NCI-H2227 (cell line): Measurements from ENCODE around the gene HOXD9.

ENCODE experiments used
- DNase-seq: peaks from one replicate; lab custom pipeline; 2025; ENCODE audit not compliant: unreplicated experiment; lab: John Stamatoyannopoulos, UW

Gene HOXD9

DNA sequence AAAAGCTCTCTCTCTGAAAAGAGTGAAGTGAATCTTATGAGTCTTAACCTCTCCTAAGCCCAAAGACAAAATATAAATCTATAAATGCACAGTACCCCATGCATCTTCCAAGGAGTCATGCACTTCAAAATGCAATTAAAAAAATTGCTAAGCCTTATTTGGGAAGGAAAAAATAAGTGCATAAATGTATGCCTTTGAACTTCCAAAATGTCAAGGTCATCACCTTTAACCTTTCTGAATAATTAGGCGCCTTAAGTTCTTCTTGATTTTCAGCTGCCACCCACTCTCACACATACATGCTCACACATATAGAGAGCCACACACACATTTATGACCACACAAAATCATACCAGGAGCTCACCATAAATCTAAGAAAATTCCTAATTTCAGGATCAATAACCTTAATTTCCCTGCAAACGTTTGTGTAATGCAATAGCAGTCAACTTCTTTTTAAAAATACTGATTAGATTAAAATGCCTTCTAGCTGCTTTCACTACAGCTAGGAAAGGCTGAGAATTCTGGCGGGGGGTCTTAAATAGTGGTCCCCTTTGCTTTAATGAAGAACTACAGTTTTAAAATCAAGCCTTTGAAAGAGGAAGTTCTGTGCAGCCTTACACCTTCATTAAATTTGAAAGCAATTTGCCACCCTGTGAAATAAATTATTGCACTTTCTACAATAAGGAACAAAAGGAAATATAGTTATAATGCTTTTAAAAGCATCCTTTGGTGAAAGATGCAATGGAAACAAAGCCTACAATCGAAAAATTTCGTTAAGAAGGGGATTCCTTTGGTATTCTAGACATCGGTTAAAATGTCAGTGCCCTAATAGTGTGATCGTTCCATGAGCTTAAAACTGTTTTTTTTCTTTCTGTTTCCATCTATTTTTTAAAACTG, 11.9 kb upstream of the HOXD9 start:
- DNase-seq: no peak

DNA sequence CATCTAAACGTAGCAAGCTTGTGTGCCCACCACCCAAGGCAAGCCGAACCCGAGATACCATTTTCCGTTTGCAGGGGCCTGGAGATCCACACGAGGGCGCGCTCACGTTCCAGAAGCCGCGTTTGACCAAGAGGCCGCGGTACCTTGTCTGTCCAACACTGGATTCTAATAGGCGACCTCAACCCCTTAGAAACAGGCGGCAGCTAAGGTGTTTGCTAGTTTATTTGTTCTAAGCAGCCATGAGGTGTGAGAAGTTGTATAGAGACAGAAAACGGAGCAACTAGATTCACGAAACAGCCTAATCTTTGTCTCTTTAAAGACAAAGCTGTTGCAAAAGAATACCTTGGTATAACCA, 11.2 kb upstream of the HOXD9 start:
- peak; percentile 73 for DNase-seq

DNA sequence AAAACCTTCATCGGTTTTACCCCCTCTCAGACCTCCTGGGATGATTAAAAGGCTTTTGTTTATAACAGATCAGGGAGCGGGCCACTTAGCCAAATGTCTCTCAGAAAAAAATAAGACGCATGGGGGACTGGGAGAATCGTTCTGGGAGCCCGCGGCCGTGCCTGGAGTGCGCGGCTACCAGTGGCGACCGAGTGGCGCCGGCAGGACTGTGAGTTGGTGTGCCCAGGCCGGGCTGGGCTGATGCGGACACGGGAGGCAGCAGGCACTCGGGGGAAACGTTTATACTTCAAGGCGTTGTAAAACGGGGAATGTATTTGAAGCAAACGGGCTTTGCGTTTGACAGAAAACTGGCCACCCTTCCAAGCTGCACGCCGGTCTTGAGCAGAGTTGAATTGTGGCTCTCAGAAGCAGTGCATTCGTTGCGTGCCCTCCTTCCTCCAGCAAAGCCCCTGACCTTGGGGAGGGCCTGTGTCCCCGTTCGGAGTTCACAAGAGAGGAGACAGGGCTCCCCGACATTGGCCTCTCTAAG, 10.6 kb upstream of the HOXD9 start:
- no peak for DNase-seq

DNA sequence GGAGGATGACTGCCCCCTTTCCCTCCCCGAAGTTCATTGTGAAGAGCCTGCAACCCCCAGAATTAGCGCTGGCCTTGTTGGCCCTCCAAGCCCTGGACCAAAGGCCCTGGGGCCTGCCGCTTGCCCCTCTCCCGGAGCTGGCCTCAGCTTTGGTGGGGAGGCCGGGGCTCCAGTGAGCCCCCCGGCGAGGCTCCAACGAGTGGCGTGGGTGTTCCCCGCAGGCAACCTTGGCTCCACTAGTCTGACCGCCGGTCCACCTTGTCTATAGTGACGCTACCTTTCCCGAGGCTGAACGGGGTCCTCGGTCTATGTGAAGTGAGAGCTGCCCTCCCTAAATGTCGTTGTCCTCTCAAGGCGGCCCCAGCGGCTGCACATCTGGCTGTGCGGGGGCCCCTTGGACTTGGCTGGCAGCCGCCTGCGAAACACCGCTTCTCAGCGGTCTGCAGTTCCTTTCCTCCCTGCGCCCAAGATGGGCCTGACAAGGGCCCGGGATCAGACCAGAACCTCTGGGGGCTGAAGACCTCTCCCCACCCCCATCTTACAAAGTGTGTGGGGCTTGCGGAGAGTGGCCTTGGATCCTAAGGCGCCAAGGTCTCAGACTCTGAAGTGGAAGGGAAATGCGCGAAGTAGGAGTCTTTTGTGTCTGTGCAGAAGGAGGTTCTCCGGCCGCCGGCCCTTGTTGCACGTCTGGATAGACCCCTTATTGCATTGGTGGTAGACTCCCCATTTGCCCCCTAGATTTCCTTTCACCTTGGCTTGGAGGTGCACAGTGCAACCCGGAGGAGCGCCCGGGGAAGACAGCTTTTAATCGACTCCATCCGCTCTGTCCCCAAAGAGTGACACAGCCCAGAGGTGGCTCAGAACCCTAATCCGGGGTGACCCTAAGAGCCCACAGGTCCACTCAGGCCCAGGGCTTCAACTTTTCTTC, 9.9 kb upstream of the HOXD9 start:
- DNase-seq: no peak

DNA sequence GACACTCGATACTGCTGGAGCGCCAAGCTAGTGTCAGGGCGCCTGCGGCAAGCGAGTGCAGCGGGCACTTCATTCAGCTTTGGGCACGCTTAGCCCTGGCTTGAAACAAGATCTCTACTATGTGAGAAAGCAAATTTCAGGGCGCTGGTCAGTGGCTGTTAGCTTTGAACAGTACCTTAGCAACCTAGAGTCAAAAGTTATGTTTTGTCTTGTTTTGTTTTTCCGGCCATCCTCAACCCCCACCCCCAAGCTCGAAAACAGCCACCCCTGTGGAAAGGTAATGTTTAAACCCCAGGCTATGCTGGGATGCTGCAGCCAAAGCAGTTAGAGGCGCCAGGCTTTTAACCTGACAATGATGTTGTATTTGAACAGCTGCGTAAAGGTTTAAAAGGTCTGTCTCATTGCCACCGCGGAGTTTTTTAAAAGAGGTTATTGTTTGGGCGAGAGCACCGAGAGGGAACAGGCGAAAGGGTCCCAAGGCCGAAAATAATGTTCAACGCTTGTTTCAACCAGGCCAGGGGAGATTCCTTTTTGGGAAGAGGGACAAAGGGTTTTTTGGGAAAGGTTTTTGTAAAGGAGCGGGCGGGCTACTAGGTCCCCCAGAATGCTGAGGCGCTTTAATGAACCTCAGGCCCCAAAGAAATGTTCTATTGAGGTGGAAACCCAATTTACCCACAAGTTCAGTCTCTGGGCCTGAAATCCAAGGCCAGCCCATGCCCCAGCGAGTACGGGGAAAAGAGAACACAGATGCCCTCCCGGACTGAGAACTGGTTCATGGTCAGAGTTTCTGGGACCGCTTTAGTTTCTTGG, 8.2 kb upstream of the HOXD9 start:
- DNase-seq: no peak

DNA sequence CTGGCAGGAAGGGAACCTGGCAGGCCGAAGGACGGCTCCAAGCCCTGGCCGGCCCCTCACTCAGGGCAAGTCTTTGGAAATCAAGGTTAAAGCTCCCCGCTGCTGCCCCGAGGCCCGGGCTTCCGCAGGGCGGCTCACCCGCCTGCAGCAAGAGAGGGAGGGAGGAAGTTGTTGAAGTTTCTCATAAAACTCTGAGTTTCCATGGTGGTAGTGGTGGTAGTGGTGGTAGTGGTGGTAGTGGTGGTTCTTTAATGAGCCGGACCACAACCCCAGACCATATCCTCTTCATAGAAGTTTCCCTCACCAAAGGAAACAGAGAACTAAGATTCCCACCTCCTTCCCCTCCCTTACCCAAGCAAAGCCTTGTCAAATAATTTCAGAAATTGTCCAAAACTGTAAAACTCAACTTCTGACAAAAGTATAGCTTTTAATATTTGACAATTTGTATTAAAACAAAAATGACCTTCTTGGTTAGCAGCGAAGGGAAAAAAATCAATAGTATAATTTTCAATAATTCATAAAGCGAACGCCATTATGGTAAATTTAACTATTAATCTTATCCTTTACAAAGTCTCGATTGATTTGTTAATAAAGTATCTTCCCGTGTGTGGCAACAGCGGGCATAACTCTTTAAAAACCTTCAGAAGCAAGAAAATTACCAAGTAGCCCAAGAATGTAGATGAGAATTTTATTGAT, 7.4 kb upstream of the HOXD9 start:
- no peak for DNase-seq

DNA sequence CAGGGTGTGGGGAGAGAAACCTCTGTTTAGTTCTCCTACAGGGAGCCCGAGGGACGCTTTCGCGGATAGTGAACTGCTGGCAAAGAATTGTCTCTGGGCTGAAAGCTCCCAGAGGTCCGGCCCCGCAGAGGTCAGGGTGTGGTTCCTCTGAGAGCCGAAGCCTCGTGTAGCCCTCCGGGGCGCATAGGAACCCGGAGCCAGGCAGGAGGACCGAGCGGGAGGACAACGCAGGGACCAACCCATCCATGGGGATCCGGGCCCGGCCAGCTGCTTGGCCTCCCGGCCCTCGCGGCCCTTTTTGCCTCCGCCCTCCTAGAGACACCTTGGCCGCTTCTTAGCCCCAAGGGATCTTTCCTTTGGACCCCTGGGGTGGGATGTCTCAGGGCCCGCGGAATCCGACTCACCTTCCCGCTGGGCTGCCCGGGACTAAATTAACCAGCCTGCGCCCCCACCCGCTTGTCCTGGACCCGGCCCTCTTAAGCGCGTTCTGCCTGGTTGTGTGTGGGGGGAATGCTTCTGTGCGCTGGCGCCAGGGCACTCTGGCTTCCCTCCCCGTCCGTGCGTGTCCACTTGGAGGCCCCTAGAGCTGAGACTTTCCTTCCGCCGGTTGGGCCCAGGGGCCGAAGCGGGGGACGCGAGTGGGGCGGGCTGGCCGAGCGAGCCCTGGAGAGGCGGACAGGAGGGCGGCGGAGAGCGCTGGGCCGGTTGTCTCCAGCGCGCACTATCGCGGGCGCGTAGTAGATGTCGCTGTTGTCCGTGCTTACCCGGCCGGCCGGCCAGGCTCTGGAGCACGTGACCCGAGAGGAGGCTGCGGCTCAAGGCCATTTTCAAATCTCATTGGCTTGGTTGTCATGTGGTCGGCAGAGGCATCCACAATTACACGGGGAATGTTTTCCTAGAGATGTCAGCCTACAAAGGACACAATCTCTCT, 6.4 kb upstream of the HOXD9 start, which contains the start of gene HOXD10:
Gene HOXD10 (plus strand): TSS at position 896 of the 931 bp plus-strand sequence. CDS start 56 bp downstream, outside the sequence.
- peak; percentile 76 for DNase-seq

DNA sequence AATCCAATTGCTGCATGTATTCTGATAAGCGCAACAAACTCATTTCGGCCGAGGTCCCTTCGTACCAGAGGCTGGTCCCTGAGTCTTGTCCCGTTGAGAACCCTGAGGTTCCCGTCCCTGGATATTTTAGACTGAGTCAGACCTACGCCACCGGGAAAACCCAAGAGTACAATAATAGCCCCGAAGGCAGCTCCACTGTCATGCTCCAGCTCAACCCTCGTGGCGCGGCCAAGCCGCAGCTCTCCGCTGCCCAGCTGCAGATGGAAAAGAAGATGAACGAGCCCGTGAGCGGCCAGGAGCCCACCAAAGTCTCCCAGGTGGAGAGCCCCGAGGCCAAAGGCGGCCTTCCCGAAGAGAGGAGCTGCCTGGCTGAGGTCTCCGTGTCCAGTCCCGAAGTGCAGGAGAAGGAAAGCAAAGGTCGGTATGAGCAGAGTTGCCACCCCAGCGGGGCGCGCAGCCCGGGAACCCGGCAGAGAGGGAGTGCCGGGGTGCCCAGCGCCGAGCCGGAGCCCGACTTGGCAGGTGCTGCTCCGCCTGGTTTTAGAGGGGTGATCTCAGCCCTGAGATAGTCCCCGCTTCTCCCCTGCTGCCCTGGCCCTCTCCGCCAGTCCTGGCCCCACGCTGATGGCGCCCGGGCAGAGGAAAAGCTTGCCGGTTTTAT, 5.2 kb upstream of the HOXD9 start:
- DNase-seq: no peak

DNA sequence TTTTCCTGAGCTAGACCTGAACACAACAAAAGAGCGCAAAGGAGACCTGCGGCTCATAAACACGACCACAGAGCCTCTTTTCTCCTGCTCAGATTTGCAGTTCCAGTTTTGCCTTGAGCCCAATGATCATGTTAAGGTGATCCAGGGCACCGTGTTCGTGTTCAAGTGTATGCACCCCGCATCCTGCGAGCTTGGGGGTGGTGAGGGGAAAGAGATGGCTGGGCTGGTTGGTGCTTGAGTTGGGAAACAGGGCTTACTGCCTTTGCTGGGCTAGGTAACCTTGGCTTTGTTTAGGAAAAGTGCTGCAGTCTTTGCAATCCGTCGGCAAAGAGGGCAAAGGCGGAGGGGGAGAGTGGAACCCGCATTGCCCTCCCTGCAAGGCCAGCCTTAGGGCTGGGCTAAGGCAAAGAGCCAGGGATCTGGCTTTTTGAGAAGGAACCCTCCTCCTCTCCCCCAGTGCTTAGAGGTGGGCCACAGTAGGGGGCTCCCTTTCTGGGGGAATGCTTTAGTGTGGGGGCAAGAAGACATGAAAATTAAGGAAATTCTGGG, 4.6 kb upstream of the HOXD9 start:
- DNase-seq: no peak

DNA sequence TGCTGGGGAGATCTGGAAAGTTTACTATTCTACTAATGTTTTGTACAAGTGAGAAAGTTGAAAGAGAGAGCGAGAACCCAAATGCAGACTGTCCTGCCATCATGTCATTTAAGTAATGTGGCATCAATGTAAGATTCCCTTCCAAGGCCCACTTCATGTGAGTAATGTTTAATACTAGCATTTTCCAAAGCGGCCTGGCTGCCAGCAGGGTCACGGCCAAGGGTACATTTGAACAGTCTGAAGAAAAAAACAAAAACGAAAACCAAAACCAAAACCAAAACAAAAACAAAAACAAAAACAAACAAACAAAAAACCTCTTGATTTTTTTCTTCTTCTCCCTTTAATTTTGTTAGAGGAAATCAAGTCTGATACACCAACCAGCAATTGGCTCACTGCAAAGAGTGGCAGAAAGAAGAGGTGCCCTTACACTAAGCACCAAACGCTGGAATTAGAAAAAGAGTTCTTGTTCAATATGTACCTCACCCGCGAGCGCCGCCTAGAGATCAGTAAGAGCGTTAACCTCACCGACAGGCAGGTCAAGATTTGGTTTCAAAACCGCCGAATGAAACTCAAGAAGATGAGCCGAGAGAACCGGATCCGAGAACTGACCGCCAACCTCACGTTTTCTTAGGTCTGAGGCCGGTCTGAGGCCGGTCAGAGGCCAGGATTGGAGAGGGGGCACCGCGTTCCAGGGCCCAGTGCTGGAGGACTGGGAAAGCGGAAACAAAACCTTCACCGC, 3.7 kb upstream of the HOXD9 start:
- DNase-seq: peak; percentile 39

DNA sequence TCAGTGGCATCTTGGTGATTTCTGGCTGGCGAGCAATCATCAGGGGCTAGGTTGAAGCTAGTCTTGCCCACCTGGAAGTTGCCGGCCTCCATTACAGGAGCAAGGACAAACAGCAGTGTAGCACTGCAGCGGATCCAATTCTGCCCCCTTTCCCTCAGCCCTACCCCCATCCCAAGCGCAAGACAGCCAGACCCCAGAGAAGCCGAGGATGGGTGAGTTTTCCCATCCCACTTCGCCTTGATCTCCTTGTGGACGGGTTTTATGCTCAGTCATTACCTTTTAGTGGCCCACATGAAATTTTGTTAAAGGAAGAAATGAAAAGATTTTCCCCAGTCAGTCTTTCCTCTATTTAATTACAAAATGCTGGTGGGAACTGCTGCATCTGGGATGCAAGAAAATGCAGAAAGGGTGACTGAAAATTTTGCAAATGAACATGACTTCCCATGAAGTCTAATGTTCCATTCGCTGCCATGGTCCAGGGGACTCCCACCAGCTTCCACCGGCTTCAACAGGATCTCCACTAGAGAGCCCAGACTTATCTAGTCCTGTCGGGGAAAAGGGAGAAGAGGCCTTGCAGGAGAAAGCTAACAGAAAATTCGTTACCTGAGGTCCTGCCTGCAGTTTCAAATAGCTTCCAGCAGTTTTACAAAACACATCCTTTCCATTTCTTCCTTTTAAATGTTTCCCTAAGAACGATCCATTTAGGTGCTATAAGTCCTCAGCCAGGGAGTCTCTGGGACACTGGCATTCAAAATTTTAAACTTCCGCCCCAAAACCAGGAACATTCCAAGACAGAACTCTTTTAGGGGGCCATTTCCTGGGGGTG, 1.9 kb upstream of the HOXD9 start:
- no peak for DNase-seq

DNA sequence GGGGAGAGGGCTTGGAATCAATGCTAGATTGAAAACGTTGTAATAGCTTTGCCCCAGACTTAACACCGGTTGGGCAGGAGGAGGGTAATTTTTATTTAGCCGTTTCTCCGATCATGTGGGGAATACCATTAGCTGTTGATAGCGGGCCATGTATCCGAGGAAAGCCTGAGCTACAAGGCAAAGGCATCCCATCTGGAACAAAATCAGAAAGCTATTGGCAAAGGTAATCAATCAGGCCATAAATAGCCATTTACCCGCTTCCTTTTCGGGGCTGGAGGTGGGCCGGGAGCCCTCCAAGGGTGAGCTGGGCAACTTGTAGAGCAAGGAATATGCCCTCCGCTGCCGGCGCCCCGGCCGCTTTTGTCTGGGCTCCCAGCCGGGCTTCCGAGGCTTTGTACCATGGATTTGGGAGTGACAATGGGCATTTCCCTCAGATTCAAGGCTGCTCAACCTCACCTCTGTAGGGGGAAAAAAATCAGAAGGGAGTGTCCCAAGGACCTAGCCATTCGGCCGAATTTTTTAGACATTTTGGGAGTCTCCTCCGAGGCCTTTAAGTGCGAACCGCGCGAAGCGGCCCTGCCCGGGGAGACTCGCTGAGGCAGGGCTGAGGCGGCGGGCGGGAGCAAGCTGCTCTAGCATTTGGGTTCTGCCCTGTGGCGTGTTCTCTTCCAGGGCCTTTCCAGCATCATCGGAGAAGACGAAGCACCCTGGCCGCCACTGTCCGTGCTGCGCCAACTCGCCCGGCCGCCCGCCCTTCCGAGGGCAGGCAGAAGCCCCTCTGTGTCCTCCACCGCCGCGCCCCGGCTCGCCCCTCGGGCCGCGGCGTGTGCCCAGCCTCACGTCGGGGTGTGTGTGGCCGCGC, 1.1 kb upstream of the HOXD9 start:
- peak; percentile 30 for DNase-seq

DNA sequence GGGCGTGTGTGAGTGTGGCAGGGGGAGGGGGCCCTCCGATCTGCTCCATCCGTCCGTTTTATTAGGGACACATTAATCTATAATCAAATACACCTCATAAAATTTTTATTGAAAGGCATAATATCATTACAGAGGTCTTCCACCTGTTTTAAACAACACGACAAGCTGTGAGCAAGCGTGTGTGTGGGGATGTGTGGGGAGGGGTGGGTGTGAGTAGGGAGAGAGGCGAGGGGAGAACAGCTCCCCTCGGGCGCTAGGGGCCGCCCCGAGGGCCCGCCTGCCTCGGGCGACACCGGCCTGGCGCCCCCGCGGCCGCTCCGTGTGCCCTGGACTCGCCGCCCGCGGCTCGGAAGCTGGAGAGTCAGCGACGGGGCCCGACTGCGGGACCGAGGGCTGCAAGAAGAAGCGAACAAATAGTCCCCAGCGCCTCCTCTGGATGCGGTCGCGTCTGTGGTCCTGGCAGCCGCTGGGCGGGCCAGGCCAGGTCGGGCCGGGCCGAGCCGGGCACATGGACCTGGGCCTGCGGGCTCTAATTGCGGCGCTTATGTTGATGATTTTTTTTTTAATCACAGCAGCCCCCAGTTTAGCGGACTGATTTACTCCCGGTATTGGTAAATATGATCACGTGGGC, 352 bp upstream of the HOXD9 start:
- peak; percentile 83 for DNase-seq

DNA sequence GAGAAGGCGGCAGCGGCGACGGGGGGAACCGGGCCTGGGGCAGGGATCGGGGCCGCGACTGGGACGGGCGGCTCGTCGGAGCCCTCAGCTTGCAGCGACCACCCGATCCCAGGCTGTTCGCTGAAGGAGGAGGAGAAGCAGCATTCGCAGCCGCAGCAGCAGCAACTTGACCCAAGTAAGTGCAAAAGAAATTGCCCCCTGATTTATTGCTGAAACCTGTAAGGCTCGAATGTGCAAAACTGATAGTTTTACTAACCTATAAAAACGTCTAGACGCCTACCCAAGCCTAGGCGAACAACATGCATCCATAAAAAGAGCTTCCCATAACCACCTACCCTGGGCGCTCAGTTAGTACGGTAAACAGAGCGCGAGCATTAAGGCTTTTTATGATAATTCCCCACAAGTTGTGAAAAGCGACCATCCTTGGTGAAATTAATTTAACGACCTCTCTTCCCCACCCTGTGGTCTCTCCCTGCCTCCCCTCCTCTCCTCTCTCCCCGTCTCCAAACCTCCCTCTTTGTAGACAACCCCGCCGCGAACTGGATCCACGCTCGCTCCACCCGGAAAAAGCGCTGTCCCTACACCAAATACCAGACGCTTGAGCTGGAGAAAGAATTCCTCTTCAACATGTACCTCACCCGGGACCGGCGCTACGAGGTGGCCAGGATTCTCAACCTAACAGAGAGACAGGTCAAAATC, 1.0 kb downstream of the HOXD9 start:
- DNase-seq: no peak
